ENCODE measurements around the gene EIF4E3. TPM values are rescaled to one million over a fixed set of nuclear protein-coding genes. Genes with fewer than 3 reads are reported as not detected.

EIF4E3 gene
- total and polyA plus RNA-seq, 5 donors from 2014 or later: 27.8 to 101 (median 80.6) TPM

DNA sequence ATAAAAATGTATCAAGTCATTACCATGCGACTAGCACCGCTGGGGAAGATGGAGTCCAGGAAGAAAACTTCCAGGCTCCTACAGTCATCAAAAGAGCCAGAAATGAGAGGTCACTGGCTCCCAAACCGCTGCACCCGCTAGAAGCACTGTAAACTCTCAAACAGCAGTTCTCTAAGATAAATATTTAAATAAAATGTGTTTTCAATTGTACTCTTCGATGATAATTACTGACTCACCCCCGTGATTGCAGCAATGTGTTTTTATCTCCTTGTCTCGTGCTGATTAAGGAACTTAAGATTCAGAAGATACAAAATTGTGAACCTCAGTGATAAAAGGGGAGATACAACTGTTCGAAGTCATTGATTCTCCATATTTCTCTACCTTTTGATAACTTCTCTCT lies 95.9 kb downstream of the EIF4E3 start:
- DNase-seq: no peak
- Histone ChIP-seq H3K4me1 (ENCODE audit: control insufficient read depth, insufficient read depth, low read length, poor library complexity, severe bottlenecking) (no peaks in the 10 kb centered on the region), H3K9me3 (ENCODE audit: control insufficient read depth in 2 of 2, low read length in 2 of 2) (no peaks in the 10 kb centered on the region), H3K27ac (ENCODE audit: insufficient read depth, low read length, poor library complexity, severe bottlenecking) (no peak overlapping the region), H3K4me3 (ENCODE audit: low read depth, low read length) (no peak overlapping the region), H3K36me3 (ENCODE audit: control insufficient read depth, insufficient read depth, low read length) (no peaks in the 10 kb centered on the region), H3K27me3 (ENCODE audit: control insufficient read depth, insufficient read depth, low read length) (no peaks in the 10 kb centered on the region)
- peaks cover 0 to 11% (median 1%) of the 10 kb centered on the region in 4 donors for H3K4me1 Mint-ChIP-seq
- peaks cover 0 to 5% (median 0%) of the 10 kb centered on the region in 7 donors for H3K9me3 Mint-ChIP-seq
- H3K27me3 Mint-ChIP-seq: no peaks in the 10 kb centered on the region
- H3K27ac Mint-ChIP-seq: no peak overlapping the region
- no peak overlapping the region for H3K4me3 Mint-ChIP-seq
- ATAC-seq (ENCODE audit: low read depth in 2 of 2): no peak
- peaks cover 15% of the 10 kb centered on the region for H3K36me3 Mint-ChIP-seq

DNA sequence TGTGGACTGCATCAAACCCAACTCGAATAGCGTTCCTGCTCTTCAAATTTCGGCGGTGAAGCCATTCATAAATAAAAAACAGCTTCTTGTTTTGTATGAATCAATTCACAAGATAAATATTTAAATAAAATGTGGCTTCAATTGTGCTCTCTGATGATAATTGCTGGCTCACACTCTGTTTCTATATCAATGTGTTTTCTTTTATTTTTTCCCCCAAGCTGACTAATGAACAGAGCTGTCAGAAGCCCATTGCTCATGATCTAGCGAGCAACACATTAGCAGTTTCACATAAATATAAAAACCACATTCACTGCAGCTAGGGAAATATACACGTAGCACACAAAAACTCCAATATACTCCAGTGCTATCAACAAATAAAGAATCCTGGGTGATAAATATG lies 96.7 kb downstream of the EIF4E3 start:
- H3K4me1 Mint-ChIP-seq: peaks cover 0 to 11% (median 1%) of the 10 kb centered on the region in 4 donors
- peaks cover 13% of the 10 kb centered on the region for H3K36me3 Mint-ChIP-seq
- peaks cover 0 to 5% (median 0%) of the 10 kb centered on the region in 7 donors for H3K9me3 Mint-ChIP-seq
- peak overlapping the region in 1 of 3 donors; percentile 65 for H3K27ac Mint-ChIP-seq
- H3K27ac ChIP-seq (ENCODE audit: insufficient read depth, low read length, poor library complexity, severe bottlenecking): no peak overlapping the region
- DNase-seq (no peak), ATAC-seq (ENCODE audit: low read depth in 2 of 2) (no peak)
- no peak overlapping the region for H3K4me3 ChIP-seq (ENCODE audit: low read depth, low read length)
- no peaks in the 10 kb centered on the region for H3K4me1 ChIP-seq (ENCODE audit: control insufficient read depth, insufficient read depth, low read length, poor library complexity, severe bottlenecking)
- H3K36me3 ChIP-seq (ENCODE audit: control insufficient read depth, insufficient read depth, low read length): no peaks in the 10 kb centered on the region
- no peaks in the 10 kb centered on the region for H3K27me3 Mint-ChIP-seq
- no peaks in the 10 kb centered on the region for H3K9me3 ChIP-seq (ENCODE audit: control insufficient read depth in 2 of 2, low read length in 2 of 2)
- H3K27me3 ChIP-seq (ENCODE audit: control insufficient read depth, insufficient read depth, low read length): no peaks in the 10 kb centered on the region
- no peak overlapping the region for H3K4me3 Mint-ChIP-seq

DNA sequence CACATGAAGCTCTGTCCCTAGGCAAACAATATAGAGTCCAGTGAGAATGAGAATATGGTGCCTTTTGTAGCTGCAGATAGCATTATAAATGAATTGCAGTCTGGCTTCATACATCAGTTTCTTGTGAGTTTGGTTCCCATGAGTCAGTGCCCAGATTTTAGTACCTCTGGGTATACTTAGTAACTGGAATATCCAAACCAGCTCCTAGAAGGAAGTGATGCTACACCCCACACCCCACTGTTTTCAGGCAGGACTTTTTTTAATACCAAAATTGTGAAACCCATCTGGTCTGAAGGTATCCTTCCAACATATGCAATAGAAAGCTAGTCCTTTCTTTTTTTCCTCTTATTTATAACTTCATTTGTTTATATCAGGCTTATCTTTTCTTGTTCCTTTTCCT lies 99.5 kb downstream of the EIF4E3 start:
- no peak overlapping the region for H3K27ac ChIP-seq (ENCODE audit: insufficient read depth, low read length, poor library complexity, severe bottlenecking)
- Mint-ChIP-seq H3K27ac (no peak overlapping the region), H3K27me3 (no peaks in the 10 kb centered on the region), H3K36me3 (peaks cover 20% of the 10 kb centered on the region), H3K4me1 (peaks cover 0 to 5% (median 0%) of the 10 kb centered on the region in 4 donors), H3K4me3 (no peak overlapping the region), H3K9me3 (peaks cover 0 to 2% (median 0%) of the 10 kb centered on the region in 7 donors)
- DNase-seq (no peak), ATAC-seq (ENCODE audit: low read depth in 2 of 2) (no peak)
- H3K4me3 ChIP-seq (ENCODE audit: low read depth, low read length): no peak overlapping the region
- no peaks in the 10 kb centered on the region for H3K27me3 ChIP-seq (ENCODE audit: control insufficient read depth, insufficient read depth, low read length)
- no peaks in the 10 kb centered on the region for H3K4me1 ChIP-seq (ENCODE audit: control insufficient read depth, insufficient read depth, low read length, poor library complexity, severe bottlenecking)
- no peaks in the 10 kb centered on the region for H3K36me3 ChIP-seq (ENCODE audit: control insufficient read depth, insufficient read depth, low read length)
- no peaks in the 10 kb centered on the region for H3K9me3 ChIP-seq (ENCODE audit: control insufficient read depth in 2 of 2, low read length in 2 of 2)

Other genes starting within 250 kb of the EIF4E3 start
- gene FOXP1, start 141.7 kb downstream of the EIF4E3 start, total RNA-seq: 599 TPM
- 100 to 1,000 TPM; 301 to 367 (median 345) TPM for gene FOXP1, start 141.7 kb downstream of the EIF4E3 start, polyA plus RNA-seq
- gene GPR27, start 28.5 kb upstream of the EIF4E3 start, total RNA-seq: 1.0 TPM
- 1 to 10 TPM in 1 of 4 donors, under 1 TPM in 2, not detected in 1; 0.30 to 1.4 (median 0.81) TPM for gene GPR27, start 28.5 kb upstream of the EIF4E3 start, polyA plus RNA-seq
- gene PROK2, start 59.7 kb upstream of the EIF4E3 start, total RNA-seq: 6.5 TPM
- gene PROK2, start 59.7 kb upstream of the EIF4E3 start, polyA plus RNA-seq: 1 to 10 TPM in 3 of 4 donors, under 1 TPM in 1; 0.89 to 2.6 (median 1.2) TPM

All from CD4-positive, CD25-positive, alpha-beta regulatory T cell (primary cell).